Tongue (tissue), 2 donors: Measurements from ENCODE around the gene CD59. TPM values are rescaled to one million over a fixed set of nuclear protein-coding genes. Genes with fewer than 3 reads are reported as not detected.
"Not testable (repeated sequence)": the region's sequence is repeated elsewhere in the genome, so short reads cannot be mapped to it uniquely, and the experiment has no call there.

Experiments
- DNase-seq: peaks from one replicate; pipeline ENCODE4 v3.0.0-alpha.2; 2015
- total RNA-seq: library from RNA; depleted of rRNA; stranded (reverse); fragments of >200 nt; gene quantifications from one replicate; pipeline ENCODE4 v1.2.3, GENCODE V29; 2014

Gene CD59
- total RNA-seq, 1 donor from 2014 or later = 270 TPM

DNA sequence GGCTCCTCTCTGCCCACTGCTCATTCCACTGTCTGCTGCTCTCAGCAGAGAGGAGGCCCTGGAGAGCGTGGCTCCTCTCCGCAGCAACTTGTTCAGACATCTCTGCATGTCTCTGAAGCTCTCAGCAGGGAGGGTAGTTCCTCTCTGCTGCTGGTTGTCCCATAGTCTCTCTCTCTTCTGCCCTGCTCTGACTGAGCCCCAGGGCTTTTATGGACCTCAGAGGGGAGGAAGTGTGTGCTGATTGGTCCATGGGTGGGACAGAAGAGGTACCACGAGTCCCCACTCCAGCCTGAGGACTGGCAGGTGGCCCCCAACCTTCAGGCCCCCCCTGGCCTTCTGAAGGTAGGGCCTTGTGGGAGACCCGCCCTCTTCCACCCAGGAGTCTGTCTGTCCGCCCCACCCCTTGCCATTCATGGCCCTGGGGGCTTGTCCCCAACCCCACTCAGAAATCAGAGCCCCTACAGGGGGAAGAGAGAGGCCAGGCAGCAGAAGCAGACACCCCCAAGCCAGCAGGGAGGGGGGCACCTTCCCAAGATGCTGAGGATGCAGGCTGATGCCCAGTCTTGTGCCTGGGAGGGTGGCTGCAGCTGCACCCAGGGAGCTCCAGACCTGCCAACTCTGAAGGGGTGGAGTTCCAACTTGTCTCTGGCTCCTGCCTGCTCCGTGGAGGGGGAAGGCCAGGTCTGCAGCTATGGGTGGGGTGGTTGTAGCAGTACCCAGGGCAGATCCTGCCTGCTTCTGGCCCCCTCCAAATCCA is 70.7 kb downstream of the CD59 start:
- no peak for DNase-seq

DNA sequence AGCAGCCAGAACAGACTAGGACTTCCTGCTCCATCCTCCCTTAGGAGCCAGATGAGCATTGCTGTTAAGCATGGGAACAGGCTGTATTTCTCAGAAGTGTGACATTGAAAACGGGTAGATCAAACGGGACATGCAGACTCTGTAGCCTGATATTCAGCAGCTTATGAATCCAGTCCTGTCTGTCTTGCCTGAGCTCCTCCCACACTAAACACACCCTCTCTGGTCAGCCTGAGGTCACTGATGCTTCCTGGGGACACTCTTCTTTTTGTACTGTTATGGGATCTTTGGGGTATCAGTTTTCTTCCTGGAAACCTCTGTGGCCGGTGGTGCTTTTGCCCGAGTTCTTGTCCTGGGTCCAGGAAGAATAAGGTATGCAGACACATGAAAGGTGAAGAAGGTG is 71.4 kb downstream of the CD59 start:
- DNase-seq = no peak

DNA sequence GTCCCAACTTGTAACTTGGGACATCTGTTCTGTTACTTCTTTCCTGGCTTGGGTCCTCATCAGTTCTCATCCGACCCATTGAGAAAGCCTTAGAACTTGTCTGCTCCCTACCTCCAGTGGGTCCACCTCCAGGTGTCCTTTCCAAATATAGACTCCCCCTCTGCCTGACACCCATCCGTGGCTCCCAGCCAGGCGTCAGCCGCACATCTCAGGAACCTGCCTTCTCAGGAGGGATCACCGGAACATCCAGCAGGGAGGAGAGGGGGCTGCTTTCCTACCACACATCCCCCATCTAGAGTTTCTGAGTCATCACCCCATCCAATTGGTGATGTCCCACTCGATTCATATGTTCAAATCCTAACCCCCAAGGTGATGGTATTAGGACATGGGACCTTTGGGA is 72.1 kb downstream of the CD59 start:
- DNase-seq = no peak

DNA sequence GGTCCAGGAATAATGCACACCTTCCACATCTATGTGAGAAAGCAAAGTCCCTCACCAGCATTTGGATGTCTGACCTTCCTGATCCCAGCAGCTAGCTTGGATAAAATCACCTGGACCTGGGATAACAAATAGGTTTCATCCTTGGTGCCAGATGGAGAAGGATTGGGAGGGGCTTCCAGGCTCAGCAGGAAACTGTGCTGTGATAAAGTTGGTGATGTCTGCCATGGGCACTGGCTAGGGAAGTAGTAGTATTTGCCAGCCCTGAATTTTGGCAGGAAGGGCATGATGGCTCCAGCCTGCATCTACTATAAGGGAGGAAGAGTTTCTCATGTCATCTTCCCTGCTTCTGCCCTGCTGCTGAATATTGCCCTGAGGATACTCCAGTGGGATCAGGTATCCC is 73.1 kb downstream of the CD59 start:
- DNase-seq = no peak

DNA sequence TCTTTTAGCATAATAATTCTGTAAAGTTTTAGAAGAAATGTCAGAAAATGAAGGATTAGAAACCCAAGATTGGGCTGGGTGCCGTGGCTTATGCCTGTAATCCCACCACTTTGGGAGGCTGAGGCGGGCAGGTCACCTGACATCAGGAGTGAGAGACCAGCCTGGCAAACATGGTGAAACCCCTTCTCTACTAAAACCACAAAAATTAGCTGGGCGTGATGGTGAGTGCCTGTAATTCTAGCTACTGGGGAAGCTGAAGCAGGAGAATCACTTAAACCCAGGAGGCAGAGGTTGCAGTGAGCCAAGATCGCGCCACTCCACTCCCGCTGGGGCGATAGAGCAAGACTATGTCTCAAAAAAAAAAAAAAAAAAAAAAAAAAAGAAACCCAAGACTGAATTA is 74.7 kb downstream of the CD59 start:
- DNase-seq = not testable (repeated sequence)

DNA sequence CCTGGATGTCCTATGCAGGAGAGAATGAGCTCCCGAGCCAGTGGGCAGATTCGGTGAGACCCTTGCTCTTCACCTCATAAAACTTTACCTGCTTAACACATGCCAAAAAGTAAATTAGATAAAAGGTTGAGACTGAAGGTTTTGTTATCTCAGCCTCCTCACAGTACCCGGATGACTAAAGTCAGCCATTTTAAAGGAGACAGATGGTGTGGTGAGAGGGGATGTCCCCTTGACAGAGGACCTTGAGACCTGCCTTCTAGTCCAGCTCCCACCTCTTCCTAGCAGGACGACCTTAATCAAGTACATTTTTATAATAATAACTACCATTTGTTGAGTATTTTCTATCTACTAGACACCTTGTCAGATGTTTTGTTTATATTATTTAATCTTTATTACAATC is 75.3 kb downstream of the CD59 start:
- DNase-seq = no peak

DNA sequence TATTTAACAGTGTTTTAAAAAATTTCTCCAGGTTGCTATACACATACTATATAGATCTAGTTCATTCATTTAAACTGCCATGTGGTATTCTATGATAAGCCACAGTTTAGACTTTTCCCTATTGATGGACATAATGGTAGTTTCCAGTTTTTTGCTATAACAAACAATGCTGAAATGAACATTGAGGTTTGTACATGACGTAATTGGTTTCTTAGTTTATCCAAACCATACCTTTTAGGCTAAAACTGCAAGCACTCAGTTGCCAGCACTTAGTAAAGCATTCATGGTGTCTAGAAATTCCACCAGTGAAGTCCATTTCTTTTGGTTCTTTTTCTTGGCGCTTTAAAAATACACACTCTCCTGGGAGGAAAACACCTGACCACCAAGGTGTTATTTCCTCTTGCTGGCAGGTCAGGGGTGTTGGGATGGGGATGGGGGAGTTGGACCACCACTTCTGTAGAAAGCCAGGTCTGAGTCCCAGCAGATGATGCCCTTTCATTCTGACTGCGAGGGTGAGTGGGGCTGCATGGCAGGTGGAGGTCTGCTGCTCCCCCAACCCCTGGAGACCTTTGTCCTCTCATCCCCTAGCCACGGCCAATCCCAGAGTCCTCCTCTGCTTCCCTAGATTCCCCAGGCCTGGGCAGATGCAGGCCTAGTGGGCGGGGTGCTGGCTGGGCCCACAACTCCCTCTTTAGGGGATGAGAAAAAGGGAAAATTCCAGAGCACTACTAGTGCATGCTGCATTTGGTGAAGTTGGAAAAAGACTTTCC is 76.7 kb downstream of the CD59 start:
- DNase-seq = no peak

DNA sequence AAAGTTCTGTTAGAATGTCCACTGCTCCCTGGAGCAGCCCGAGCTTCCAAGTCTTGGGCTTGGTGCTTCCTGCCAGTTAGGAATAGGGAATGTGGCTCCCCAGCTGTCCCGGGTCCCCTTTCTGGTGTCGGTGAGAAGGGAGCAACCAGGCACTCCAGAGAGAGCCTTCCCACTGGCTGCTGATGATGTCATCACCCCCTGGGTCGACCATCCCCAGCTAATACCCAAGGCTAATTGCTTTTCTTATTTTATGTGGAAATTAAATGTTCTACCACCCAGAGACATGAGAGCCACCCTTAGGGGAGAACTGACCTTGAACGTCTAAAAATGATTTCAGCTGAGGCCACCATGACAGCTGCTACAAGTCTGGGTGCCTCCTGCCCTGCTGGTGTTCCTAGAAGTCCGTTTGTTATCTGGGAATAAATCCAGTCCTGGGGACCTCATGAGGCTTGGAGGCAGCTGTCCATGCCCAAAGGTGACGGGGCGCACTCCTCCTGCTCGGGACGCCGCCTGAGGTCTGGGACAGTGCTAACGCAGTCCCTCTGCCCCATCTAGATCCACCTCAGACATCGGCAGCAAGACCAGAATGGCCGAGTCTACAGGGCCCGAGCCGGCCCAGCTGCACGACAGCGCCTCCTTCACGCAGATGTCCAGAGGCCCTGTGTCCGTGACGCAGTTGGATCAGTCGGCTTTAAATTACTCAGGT is 77.9 kb downstream of the CD59 start:
- DNase-seq = peak; percentile 15

DNA sequence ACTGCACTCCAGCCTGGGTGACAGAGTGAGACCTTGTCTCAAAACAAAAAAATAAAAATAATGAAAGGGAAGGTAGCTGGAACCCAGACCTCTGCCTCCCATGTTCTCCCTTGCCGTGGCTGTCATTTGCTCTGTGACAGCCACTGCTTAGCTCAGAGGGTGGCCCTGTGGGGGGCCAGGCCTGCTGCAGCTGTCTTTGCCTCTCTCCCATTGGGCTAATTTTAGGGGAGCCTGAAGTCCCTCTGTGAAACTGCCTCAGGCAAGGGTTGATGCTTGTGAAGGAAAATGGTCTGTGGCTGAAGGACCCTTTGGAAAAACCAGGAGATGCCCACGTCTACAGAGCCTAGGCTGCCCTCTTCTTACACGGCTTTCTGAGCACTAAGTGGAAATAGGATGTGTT is 78.5 kb downstream of the CD59 start:
- DNase-seq = no peak

DNA sequence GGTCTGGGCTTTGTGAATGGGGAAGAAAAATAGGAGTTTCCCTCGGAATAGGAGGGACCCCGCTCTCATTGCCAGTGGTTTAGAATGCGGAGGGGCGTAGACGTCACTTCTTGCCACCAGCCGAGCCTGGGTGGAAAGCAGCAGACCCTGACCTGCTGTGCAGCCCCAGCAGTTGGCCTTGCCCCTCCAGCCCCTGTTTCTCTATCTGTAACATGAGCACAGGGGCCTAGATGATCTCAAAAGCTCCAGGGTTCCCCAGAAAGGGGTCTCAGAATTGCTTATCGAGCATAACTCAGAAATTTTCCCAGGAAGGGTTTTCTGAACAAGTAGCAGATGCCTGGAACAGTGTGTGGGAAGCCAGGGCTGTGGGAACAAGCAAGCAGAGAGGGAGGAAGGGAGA is 79.5 kb downstream of the CD59 start:
- DNase-seq = no peak

DNA sequence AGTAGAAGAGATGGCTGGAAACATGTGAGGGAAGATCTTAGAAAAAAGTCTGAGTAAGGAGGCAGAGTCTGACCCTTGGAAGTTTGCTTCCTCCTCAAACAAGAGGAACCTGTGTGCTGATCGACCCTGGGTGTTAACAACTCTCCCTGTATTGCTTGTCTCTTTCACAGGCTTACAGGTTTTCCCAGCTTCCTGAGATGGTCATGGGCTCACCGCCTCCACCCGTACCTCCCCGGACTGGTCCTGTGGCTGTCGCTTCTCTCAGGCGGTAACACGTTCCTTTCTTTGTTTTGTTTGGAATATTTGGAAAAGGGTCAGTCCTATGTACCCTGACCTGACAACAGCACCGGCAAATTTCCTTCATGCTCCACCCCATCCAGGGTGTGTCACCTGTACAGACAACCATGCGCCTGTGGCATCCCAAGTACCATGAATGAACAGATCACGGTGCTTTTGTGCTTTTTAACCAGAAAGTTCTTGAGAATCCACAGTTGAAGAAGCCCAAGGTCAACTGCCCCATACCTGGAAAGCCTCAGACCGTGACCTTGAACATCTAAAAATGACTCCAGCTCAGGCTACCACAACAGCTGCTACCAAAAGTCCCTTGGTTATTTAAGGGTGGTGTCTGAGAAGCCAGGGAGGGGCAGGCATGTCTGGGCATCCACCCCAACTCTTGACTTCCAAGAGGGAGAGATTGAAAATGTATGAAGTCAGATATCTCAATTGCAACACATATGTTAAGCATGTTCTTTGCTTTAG is 80.2 kb downstream of the CD59 start:
- peak; percentile 27 for DNase-seq

DNA sequence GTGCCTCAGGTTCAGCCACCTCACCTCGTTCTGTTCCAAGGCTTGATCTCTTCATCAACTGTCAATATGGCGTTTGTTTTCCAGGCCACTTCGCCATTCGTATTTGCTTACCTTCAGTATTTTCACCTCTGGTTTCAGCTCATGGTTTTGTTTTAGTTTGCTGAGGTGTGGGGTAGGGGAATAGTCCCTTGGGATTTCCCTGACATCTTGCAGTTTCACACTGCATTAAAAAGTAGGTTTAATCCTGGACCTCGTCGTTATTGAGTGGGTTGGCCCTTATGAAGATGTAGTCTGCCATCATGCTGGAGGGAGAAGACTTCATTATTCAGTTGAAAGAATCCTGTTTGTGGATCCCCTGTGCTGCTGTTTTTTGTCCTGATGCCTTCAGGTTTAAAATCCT is 81.6 kb downstream of the CD59 start:
- DNase-seq = no peak

Other genes with a start within 250 kb of the CD59 start
- not detected for gene C11orf91, start 35.6 kb downstream of the CD59 start, total RNA-seq
- gene FBXO3, start 38.1 kb upstream of the CD59 start, total RNA-seq = 75.4 TPM
- 16.1 TPM for gene LMO2, start 155.7 kb upstream of the CD59 start, total RNA-seq